ENCODE measurements around the gene HOXA5. TPM values are rescaled to one million over a fixed set of nuclear protein-coding genes. Genes with fewer than 3 reads are reported as not detected.

Gene HOXA5
- total RNA-seq, 1 experiment from 2014 or later, result 7.5 TPM

DNA sequence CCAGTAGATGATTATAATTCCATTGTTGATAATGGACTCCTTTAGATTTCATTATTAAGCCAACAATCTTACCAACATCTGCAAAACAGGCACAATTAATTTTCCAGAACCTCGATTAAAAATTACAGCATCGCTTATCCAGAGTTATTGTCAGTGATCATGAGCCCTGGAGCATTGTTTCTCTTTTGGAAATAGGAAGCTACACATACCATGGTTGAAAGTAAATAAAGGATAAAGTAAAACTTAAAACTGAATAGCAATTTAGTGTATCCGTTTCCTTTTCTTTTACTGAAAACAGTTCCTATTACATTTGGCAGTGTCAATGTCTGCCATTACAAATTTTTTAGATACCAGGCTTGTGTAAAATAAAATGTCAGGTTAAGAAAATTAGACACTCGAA lies 31.1 kb downstream of the HOXA5 start:
- ATAC-seq (peak; percentile 2; the same call in 1 of the 2 replicates), DNase-seq (peak; percentile 20)
- Histone ChIP-seq H2AFZ (ENCODE audit: low read length) (no peak overlapping the region), H3K9me2 (replicated peaks; ENCODE audit: low read length) (no peaks in the 10 kb centered on the region), H3F3A (ENCODE audit: low read length, unreplicated experiment) (peaks cover 3% of the 10 kb centered on the region), H3K4me3 (ENCODE audit: low read length) (peak overlapping the region; percentile 99), H3K36me3 (ENCODE audit: low read depth, low read length) (no peaks in the 10 kb centered on the region), H4K20me1 (ENCODE audit: low read length) (no peaks in the 10 kb centered on the region), H3K4me2 (ENCODE audit: low read length) (peak overlapping the region; percentile 96), H3K9ac (ENCODE audit: low read length) (peak overlapping the region; percentile 93), H3K4me1 (ENCODE audit: insufficient read depth, low read length) (peaks cover 59% of the 10 kb centered on the region), H3K27ac (ENCODE audit: low read length) (peak overlapping the region; percentile 99), H3K79me2 (ENCODE audit: low read length) (peaks cover 72% of the 10 kb centered on the region), H3K9me3 (ENCODE audit: low read length) (no peaks in the 10 kb centered on the region), H3K27me3 (ENCODE audit: low read length) (no peaks in the 10 kb centered on the region)
- ChIA-PET POLR2A (ENCODE audit: unreplicated experiment) (interaction anchor here (1.0 kb wide), 1 partner anchor 36 kb away, joined by 4 read pairs; no protein-coding TSS in a partner anchor), CTCF (no interaction called here)
- TF ChIP-seq EZH2 (IDR thresholded peaks at IDR 0.05; ENCODE audit: low read length, unreplicated experiment), result no peak
- TF ChIP-seq, protein P1, sequence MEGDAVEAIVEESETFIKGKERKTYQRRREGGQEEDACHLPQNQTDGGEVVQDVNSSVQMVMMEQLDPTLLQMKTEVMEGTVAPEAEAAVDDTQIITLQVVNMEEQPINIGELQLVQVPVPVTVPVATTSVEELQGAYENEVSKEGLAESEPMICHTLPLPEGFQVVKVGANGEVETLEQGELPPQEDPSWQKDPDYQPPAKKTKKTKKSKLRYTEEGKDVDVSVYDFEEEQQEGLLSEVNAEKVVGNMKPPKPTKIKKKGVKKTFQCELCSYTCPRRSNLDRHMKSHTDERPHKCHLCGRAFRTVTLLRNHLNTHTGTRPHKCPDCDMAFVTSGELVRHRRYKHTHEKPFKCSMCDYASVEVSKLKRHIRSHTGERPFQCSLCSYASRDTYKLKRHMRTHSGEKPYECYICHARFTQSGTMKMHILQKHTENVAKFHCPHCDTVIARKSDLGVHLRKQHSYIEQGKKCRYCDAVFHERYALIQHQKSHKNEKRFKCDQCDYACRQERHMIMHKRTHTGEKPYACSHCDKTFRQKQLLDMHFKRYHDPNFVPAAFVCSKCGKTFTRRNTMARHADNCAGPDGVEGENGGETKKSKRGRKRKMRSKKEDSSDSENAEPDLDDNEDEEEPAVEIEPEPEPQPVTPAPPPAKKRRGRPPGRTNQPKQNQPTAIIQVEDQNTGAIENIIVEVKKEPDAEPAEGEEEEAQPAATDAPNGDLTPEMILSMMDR (conservative IDR thresholded peaks at IDR 0.05; ENCODE audit: low read depth, low read length), result no peak
- TF ChIP-seq EZH2phosphoT487 (IDR thresholded peaks at IDR 0.05; ENCODE audit: borderline replicate concordance, low read length), result no peak
- intact Hi-C loops (cut with micrococcal nuclease), result loop anchor here (1.0 kb wide), 2 partner anchors 37 to 248 kb away; partner anchors contain the start of gene SKAP2
- no TSS peak for BruUV-seq (replicated peaks)

DNA sequence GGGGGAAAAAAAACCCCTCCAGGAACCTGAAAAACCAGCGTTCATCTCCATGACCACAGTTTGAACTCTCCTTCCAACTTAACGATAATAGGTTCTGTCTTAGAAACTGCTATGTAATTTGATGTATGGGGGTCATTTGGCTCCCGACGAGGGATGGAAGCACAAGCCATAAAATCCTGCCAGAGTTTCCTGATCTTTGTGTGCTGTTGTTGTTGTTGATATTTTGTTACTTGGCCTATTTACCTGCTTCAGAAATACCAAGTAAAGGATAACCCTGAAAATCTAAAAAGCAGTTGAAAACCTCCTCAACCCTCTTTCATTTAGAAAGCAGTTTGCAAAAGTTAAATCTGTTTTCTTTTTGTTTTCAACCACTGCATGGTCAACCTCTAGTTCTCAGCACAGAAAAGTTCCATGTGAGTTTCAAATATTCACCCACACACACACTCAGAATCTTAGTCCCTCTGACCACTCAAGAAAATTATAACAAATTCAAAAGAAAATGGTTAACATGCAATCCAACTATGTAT lies 31.7 kb downstream of the HOXA5 start:
- peak overlapping the region; percentile 93 for H3K9ac ChIP-seq (ENCODE audit: low read length)
- DNase-seq (no peak), ATAC-seq (no peak)
- peaks cover 59% of the 10 kb centered on the region for H3K4me1 ChIP-seq (ENCODE audit: insufficient read depth, low read length)
- H3K4me2 ChIP-seq (ENCODE audit: low read length), result peak overlapping the region; percentile 96
- no peak overlapping the region for H2AFZ ChIP-seq (ENCODE audit: low read length)
- ChIA-PET POLR2A (ENCODE audit: unreplicated experiment) (interaction anchor here (0.6 to 0.7 kb wide), 2 partner anchors 11 to 249 kb away, joined by 4 read pairs; no protein-coding TSS in a partner anchor), CTCF (interaction anchor here (1.3 kb wide), 1 partner anchor 13 kb away, joined by 4 read pairs; no protein-coding TSS in a partner anchor)
- no peaks in the 10 kb centered on the region for H4K20me1 ChIP-seq (ENCODE audit: low read length)
- BruUV-seq (replicated peaks), result TSS peak; percentile 32
- intact Hi-C loops (cut with micrococcal nuclease), result loop anchor here (1.0 kb wide), 2 partner anchors 37 to 248 kb away; partner anchors contain the start of gene SKAP2
- TF ChIP-seq EZH2 (IDR thresholded peaks at IDR 0.05; ENCODE audit: low read length, unreplicated experiment) (no peak), EZH2phosphoT487 (IDR thresholded peaks at IDR 0.05; ENCODE audit: borderline replicate concordance, low read length) (no peak)
- TF ChIP-seq, protein P1 (conservative IDR thresholded peaks at IDR 0.05; ENCODE audit: low read depth, low read length), result no peak
- H3K36me3 ChIP-seq (ENCODE audit: low read depth, low read length), result no peaks in the 10 kb centered on the region
- H3K79me2 ChIP-seq (ENCODE audit: low read length), result peaks cover 66% of the 10 kb centered on the region
- H3K9me2 ChIP-seq (replicated peaks; ENCODE audit: low read length), result no peaks in the 10 kb centered on the region
- no peaks in the 10 kb centered on the region for H3K9me3 ChIP-seq (ENCODE audit: low read length)
- peaks cover 3% of the 10 kb centered on the region for H3F3A ChIP-seq (ENCODE audit: low read length, unreplicated experiment)
- peak overlapping the region; percentile 99 for H3K4me3 ChIP-seq (ENCODE audit: low read length)
- H3K27ac ChIP-seq (ENCODE audit: low read length), result peak overlapping the region; percentile 99
- H3K27me3 ChIP-seq (ENCODE audit: low read length), result no peaks in the 10 kb centered on the region

Data from PC-3 (cell line).